Germinal center (tissue), 1 donor: ENCODE results near the gene ITGA4.
A peak's percentile ranks its signal among the peaks of the same experiment; 100 is the strongest.

Experiments
- DNase-seq: peaks from one replicate; pipeline ENCODE4 v3.0.0; 2012; ENCODE audit warnings: mixed read lengths, low spot score

Gene ITGA4

DNA sequence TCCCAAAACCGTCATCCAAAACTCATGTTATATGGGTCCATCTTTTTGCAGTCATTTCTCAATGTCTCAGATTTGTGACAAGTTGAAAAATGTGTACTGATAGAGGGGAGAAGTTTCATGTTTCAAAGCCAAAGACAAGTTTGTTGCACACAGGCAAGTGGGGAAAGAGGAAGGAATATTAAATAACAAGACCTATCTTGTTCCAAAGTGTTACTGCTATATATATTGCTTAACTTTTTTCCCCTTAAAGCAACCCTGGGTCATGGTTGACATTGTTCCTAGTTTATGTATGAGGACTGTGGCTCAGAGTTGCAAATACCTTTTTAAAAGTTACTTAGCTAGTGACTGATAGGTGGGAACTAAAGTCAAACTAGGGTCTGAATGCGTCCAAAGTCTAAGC, 1.7 kb downstream of the ITGA4 start:
- DNase-seq: no peak

DNA sequence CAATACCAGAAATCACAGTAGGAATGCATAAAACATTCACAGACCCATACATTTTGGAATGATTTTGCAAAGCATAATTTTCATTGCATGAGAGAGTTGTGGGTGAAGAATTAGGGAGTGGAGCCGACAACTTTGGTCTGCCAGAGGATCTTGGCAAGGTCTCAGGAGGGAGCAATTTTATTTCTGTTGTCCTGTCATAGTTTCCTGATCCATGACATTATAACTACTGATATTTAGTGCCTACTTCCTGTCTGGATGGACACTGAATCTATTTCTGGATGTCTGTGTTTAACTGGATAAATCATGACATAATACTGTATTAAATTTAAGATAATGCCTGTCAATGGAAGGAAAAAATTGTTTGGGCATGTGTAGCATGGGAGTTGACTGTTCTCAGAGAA, 2.4 kb downstream of the ITGA4 start:
- DNase-seq: no peak

GRCh38 chr2:181461056-181461997, 4.1 kb downstream of the ITGA4 start:
- no peak for DNase-seq

DNA sequence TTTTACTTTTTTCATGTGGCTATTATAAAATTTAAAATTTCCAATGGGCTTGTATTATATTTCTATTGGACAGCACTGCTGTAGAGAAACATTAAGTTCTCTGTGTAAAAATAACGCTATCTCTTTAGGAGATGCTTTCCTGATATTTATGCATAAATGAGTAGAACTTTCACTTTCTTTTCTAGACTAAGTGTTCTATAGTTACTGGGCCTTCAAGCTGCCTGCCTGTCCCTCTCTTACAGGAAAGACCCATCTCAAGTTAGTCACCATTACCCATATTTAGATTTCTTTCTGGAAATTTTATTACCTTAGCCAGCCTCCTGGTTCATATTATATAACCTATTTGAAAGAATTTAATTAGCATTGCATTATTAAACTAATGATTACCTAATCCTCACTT, 4.8 kb downstream of the ITGA4 start:
- no peak for DNase-seq

DNA sequence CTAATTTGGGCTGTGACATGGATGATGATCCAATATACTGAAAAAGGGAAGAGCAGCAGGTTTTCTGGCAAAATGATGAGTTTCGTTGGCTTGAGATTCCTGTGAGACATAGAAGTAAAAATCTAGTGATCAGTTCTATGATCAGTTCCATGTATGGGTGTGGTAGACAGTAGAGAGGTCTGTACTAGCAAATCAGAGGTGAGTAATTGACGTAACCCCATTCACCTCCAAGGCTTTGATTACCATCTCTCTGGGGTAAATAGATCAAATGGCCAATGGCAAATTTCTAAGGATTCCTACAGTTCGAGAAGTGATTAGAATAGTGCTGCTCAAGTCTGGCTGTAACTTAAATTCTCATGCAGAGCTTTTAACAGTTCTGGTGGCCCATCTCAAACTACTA, 6.4 kb downstream of the ITGA4 start:
- DNase-seq: no peak

DNA sequence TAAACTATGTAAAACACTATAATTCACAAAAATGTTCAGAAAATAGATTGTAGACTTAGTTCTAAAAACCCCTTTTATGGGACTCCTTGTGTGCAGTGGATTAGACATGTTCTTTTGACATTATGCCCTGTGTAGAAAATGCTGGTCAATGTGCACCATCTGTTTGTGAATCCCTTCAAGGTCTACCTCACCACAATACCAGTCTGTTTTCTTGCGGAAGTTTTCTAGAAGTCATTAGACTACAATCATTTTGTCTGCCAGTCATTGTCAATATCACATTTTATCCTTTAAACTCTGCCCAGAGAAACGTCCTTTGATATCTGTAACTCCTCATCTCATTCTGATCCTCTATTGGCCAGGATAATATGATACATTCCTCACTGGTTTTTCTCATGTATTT, 7.8 kb downstream of the ITGA4 start:
- no peak for DNase-seq

GRCh38 chr2:181465676-181466375, 8.6 kb downstream of the ITGA4 start:
- no peak for DNase-seq

DNA sequence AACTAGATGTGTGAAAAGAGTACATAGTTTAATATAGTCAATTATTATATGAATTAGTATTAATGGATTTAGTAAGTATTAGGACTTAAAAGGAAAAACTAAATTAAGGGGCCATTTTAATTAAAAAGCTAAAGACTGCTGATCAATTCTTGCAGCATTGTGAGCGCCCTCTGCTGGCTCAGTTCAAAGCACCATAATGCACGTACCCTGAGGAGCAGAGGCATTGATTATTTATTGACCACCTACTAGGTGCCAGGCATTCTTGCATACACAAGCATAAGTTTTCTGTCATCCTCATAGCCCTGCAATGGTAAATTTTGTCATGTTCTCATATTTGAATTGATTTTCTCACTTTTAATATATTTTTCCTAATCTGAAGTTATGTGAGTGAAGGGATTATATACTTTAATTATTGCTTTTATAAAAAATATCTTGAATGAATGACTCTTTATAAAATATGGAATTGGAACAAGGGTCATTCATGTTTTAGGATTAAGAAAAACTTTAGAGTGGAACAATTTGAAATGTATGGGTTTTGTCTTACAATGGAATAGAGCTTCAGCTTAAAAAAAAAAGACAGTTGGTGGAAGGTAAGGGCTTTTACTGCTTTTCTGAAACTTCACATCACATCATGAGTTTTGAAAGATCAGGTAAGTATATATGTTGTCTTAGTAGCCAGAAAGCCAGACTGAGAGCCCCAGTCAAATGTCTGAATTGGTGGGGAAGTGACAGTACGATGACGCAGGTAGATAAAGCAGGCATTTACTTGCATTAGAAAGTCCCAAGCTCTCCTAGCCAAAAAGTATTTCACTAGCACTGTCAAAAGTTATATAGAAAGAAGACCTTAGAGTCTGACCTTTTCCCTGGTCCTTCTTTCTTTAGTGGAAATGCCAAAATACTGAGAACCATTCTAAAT, 9.7 kb downstream of the ITGA4 start:
- DNase-seq: peak; percentile 9

DNA sequence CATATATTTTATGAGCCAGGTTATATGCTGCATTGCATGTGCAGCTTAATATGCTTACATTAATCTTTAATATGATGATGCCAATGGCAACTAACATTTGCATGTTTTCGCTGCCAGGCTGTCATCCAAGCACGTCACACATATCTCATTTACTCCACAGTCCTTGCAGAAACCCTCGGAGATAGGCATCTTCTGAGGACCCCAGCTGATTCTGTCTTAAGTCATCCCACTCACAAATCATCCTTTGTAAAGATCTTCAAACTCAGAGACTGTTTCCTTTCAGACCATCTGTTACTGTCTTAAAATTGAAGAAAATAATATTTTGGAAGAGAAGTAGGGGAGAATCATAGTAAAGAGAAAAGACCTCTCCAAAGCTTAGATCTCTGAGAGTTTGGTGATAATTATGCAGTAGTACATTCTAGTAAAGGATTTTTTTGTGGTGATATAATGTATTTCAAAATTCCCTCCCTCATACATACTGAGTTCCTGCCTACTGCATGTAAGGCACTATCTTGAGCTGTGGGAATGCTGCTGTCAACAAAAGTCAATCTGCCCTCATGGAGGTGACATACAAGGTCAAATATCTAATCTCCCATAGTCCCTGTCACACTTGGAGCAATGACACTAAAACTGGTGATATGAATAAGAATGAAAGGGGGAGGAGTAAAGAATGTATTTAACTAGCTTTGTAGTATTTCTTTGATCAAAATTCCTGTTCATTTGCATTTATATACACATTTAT, 11.0 kb downstream of the ITGA4 start:
- DNase-seq: no peak

DNA sequence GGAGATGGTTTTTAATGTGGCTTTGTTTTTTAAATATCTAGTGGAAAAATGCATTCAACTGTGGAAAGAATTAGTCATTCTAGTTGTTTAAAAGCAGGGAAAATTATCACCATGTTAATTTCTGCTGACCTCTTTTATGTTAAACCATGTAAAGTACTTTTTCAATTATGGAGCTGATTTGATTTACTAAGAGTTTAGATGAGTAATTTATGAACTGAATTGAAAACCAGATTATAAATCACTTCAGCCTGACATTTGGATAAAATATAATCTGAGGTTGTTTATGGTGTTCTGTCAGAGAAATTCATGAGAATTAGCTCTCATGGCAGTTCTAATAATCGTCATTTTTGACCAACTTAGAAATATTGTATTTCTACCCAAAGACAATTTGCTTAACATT, 11.6 kb downstream of the ITGA4 start:
- no peak for DNase-seq

GRCh38 chr2:181471226-181471625, 14.0 kb downstream of the ITGA4 start:
- no peak for DNase-seq

DNA sequence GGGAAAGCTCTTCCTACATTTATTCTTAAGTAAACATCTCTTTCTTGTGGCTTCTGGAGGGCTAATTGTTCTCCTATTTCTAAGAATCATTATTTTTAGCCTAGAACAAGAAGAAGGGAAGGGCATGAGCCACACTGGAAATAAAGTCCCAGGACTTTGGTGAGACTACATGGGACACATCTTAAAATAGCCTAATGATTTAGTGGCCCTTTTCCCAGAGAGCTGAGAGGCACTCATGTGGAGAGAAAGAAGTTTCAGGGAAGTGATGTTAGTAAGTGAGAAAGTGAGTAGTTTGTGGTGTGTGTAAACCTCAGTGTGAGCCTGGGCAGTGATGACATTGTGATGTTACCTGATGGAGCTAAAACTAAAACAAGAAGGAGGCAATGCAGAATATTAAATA, 14.6 kb downstream of the ITGA4 start:
- no peak for DNase-seq

- DNase-seq: no peak
These were observed 15.8 kb downstream of the ITGA4 start for GRCh38 chr2:181472990-181473389.

DNA sequence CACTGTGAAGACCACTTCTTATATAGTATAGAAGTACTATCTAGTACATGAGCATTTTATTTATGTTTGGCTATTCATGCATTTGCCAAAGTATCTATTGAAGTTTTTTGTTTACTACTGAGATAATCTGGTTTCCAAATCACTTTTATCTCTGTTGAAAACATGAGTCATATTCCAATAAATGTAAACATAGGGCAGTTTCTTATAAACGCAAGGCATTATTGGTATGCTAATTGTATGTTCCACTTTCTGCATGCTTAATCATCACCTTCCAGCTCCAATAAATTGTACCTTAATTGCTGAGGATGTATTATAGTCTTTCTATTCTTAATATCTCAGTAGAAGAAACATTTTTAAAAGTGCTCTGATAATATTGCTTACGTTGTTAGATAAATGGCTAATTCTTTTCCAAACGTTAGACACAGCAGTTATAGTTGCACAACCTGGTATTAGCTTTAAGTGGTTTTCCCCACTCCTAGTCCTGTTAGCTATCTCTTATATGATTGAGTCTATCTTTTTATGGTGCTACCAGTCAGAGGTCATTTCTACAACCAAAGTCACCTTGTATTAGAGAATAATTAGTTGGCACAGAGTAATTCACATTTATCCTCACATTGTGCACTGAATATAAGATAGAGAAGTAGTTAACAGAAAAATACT, 17.2 kb downstream of the ITGA4 start:
- no peak for DNase-seq

DNA sequence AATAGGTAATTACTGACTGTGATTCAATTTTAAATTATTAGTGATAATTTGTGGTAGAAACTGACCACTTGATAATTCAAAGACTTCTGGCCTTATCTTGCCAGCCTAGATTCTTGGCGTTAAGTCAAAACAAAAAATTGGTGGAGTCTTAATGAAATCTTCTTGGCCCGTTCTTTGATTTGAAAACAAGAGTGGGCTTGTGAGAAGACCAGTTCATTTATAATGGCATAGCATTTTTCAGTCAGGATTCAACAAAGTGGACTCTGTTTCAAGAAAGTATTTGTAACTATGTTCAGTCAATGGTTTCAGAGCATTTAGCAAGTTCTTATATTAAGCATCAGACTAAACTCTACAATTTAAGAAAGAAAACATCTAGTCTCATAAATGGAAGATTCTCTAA, 26.0 kb downstream of the ITGA4 start:
- no peak for DNase-seq

GRCh38 chr2:181483876-181484275, 26.7 kb downstream of the ITGA4 start:
- DNase-seq: no peak

- no peak for DNase-seq
These were observed 27.9 kb downstream of the ITGA4 start for GRCh38 chr2:181484851-181485637.

GRCh38 chr2:181485638-181485946, 28.4 kb downstream of the ITGA4 start:
- DNase-seq: no peak

- no peak for DNase-seq
These were observed 42.0 kb downstream of the ITGA4 start for GRCh38 chr2:181499231-181499630.

- DNase-seq: no peak
These were observed 43.0 kb downstream of the ITGA4 start for GRCh38 chr2:181500201-181500600.
